Muscle layer of duodenum (tissue), 2 donors: ENCODE measurements around the gene AGXT.

Source experiments
- H3K27ac ChIP-seq: one replicate; pipeline ENCODE4 v1.7.0; 2013; ENCODE audit warnings: mild to moderate bottlenecking, low read length
- H3K27me3 ChIP-seq: one replicate; pipeline ENCODE4 v1.7.0; 2013; ENCODE audit warnings: low read depth, mild to moderate bottlenecking, control low read depth, low read length
- H3K36me3 ChIP-seq, 2 donors: one replicate each; pipeline ENCODE4 v1.7.0; 2013; ENCODE audit warnings: low read length in 2 of 2, control low read depth in 1 of 2, mild to moderate bottlenecking in 1 of 2; ENCODE audit not compliant: insufficient read depth in 2 of 2, control insufficient read depth in 1 of 2
- H3K4me1 ChIP-seq, 2 donors: one replicate each; pipeline ENCODE4 v1.7.0; 2013; ENCODE audit warnings: low read length in 2 of 2, mild to moderate bottlenecking in 2 of 2, control low read depth in 1 of 2, moderate library complexity in 1 of 2; ENCODE audit not compliant: insufficient read depth in 2 of 2, control insufficient read depth in 1 of 2
- H3K4me3 ChIP-seq, 2 donors: one replicate each; pipeline ENCODE4 v1.7.0; 2013; ENCODE audit warnings: low read length in 2 of 2, low read depth in 1 of 2, mild to moderate bottlenecking in 1 of 2
- H3K9me3 ChIP-seq, 2 donors: one replicate each; pipeline ENCODE4 v1.7.0; 2013; ENCODE audit warnings: low read length in 2 of 2, control low read depth in 1 of 2, mild to moderate bottlenecking in 1 of 2; ENCODE audit not compliant: control insufficient read depth in 1 of 2
- donor health status: healthy.

The AGXT gene

GRCh38 chr2:240857039-240858008, 11.3 kb upstream of the AGXT start:
- Histone ChIP-seq H3K4me1 (no peaks in the 10 kb centered on the region), H3K9me3 (no peaks in the 10 kb centered on the region), H3K27me3 (no peaks in the 10 kb centered on the region), H3K27ac (no peak overlapping the region), H3K36me3 (no peaks in the 10 kb centered on the region), H3K4me3 (no peak overlapping the region)

DNA sequence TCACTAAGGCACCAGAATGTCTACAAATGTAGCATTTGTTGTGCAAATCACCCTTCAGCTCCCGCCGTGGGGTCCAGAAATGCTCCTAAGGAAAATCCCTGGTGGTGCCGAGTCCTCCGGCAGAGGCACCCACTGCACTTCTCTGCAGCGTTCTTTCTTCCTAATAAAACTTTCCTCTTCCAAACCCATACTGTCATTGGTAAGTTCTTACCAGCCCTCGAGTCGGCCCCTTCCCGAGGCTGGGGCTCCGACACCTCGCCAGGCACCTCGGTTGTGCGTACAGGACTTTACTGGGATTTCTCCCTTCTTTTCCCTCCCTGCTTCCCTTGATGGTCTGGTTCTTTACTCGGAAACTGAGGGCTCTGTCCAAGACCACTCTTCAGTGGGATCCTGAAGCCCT, 10.3 kb upstream of the AGXT start:
- Histone ChIP-seq H3K9me3 (no peaks in the 10 kb centered on the region), H3K27ac (no peak overlapping the region), H3K4me3 (no peak overlapping the region), H3K4me1 (no peaks in the 10 kb centered on the region), H3K36me3 (no peaks in the 10 kb centered on the region), H3K27me3 (no peaks in the 10 kb centered on the region)

DNA sequence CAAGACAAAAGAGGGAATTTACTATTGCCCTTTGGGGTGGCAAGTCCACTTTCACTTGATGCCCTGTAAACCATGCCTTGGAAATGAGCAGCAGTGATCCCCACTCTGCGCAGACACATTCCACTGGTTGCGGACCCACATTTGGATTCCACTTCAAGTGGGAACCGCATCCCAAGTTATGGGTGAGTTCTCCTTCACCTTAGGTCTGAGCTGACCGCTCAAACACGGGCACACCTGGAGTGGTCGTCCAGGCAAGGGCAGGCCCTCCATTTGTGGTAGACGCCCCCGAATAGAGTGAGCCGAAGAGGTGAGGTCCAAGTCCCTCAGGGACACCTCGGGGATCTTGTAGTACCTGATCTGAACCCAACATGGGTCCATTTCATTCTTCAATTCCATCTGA, 9.8 kb upstream of the AGXT start:
- Histone ChIP-seq H3K4me1 (no peaks in the 10 kb centered on the region), H3K27me3 (no peaks in the 10 kb centered on the region), H3K9me3 (no peaks in the 10 kb centered on the region), H3K36me3 (no peaks in the 10 kb centered on the region), H3K27ac (no peak overlapping the region), H3K4me3 (no peak overlapping the region)

DNA sequence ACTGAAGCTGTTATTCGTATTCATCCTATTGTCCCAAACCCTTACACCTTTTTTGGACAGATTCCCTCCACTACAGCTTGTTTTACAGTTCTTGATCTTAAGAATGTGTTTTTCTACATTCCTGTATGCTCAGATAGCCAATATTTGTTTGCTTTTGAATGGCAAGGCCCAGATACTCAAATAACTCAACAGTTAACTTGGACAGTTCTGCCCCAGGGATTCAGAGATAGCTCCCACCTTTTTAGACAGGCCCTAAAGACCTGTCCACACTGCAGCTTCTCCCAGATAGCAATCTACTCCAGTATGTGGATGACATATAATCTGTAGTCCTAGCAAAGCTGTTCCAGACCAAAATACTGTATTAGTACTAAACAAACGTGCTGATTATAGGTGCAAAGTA, 7.1 kb upstream of the AGXT start:
- Histone ChIP-seq H3K4me3 (no peak overlapping the region), H3K9me3 (no peaks in the 10 kb centered on the region), H3K4me1 (no peaks in the 10 kb centered on the region), H3K36me3 (no peaks in the 10 kb centered on the region), H3K27ac (no peak overlapping the region), H3K27me3 (no peaks in the 10 kb centered on the region)

GRCh38 chr2:240864475-240864874, 4.1 kb upstream of the AGXT start:
- Histone ChIP-seq H3K9me3 (no peaks in the 10 kb centered on the region), H3K27me3 (no peaks in the 10 kb centered on the region), H3K36me3 (no peaks in the 10 kb centered on the region), H3K27ac (no peak overlapping the region), H3K4me1 (no peaks in the 10 kb centered on the region), H3K4me3 (no peak overlapping the region)

DNA sequence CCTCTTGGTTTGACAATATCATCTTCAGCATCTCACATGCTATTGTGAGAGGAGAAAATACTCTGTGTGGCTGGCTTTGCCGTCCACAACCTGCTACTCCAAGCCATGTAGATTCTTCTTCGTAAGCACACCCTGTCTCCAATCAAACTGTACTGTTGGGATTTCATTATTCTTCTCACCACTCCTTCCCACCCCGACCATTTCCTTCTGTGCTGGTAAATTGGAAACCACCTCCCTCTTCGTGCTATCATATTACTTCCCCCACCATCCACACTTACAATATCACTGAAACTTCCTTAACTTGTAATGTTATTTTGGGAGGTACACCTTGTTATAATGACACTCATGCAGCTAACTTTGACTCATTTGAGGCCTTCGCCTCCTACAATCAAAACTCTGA, 3.2 kb upstream of the AGXT start:
- H3K4me1 ChIP-seq: no peaks in the 10 kb centered on the region
- no peak overlapping the region for H3K27ac ChIP-seq
- no peaks in the 10 kb centered on the region for H3K27me3 ChIP-seq
- H3K36me3 ChIP-seq: no peaks in the 10 kb centered on the region
- H3K9me3 ChIP-seq: no peaks in the 10 kb centered on the region
- no peak overlapping the region for H3K4me3 ChIP-seq

GRCh38 chr2:240869109-240869955, 708 bp downstream of the AGXT start:
- Histone ChIP-seq H3K4me3 (no peak overlapping the region), H3K27ac (no peak overlapping the region), H3K9me3 (no peaks in the 10 kb centered on the region), H3K36me3 (no peaks in the 10 kb centered on the region), H3K4me1 (no peaks in the 10 kb centered on the region), H3K27me3 (no peaks in the 10 kb centered on the region)

- Histone ChIP-seq H3K36me3 (no peaks in the 10 kb centered on the region), H3K9me3 (no peaks in the 10 kb centered on the region), H3K27ac (no peak overlapping the region), H3K4me1 (no peaks in the 10 kb centered on the region), H3K4me3 (no peak overlapping the region), H3K27me3 (no peaks in the 10 kb centered on the region)
Observed at GRCh38 chr2:240869956-240870875, 1.6 kb downstream of the AGXT start.

- Histone ChIP-seq H3K4me3 (no peak overlapping the region), H3K27me3 (no peaks in the 10 kb centered on the region), H3K27ac (no peak overlapping the region), H3K4me1 (no peaks in the 10 kb centered on the region), H3K36me3 (no peaks in the 10 kb centered on the region), H3K9me3 (no peaks in the 10 kb centered on the region)
Observed at GRCh38 chr2:240871071-240871958, 2.7 kb downstream of the AGXT start.

GRCh38 chr2:240872317-240873097, 3.9 kb downstream of the AGXT start:
- no peaks in the 10 kb centered on the region for H3K4me1 ChIP-seq
- no peaks in the 10 kb centered on the region for H3K27me3 ChIP-seq
- no peak overlapping the region for H3K27ac ChIP-seq
- no peaks in the 10 kb centered on the region for H3K36me3 ChIP-seq
- no peak overlapping the region for H3K4me3 ChIP-seq
- no peaks in the 10 kb centered on the region for H3K9me3 ChIP-seq
